GM12865 (cell line): ENCODE results near the gene GTF3A.
"Not testable (repeated sequence)": the region's sequence is repeated elsewhere in the genome, so short reads cannot be mapped to it uniquely, and the experiment has no call there.

Source experiments
- DNase-seq: peaks from one replicate; pipeline ENCODE4 v3.0.0; 2010; ENCODE audit warnings: low read depth
- H3K4me3 ChIP-seq: 2 replicates; pipeline ENCODE4 v1.5.1; 2011; ENCODE audit warnings: mild to moderate bottlenecking, low read depth, low read length, control low read depth
- CTCF ChIP-seq: IDR thresholded peaks from 2 replicates; pipeline ENCODE4 v1.5.1; 2011; ENCODE audit warnings: low read length, control low read depth, low read depth, inconsistent platforms; ENCODE audit not compliant: insufficient read depth; ENCODE audit errors: missing control alignments

Gene GTF3A

GRCh38 chr13:27396252-27396846 lies 28.1 kb upstream of the GTF3A start:
- H3K4me3 ChIP-seq, result no peak overlapping the region
- no peak for TF ChIP-seq CTCF
- no peak for DNase-seq

GRCh38 chr13:27398360-27398759 lies 26.1 kb upstream of the GTF3A start:
- no peak overlapping the region for H3K4me3 ChIP-seq
- no peak for TF ChIP-seq CTCF
- no peak for DNase-seq

- not testable (repeated sequence) for H3K4me3 ChIP-seq, DNase-seq
Measured at GRCh38 chr13:27400405-27400804, 24.0 kb upstream of the GTF3A start.

GRCh38 chr13:27401210-27401609 lies 23.2 kb upstream of the GTF3A start:
- no peak overlapping the region for H3K4me3 ChIP-seq
- no peak for TF ChIP-seq CTCF
- no peak for DNase-seq

- TF ChIP-seq CTCF, result no peak
- DNase-seq, result no peak
- H3K4me3 ChIP-seq, result no peak overlapping the region
Measured at GRCh38 chr13:27403203-27403678, 21.2 kb upstream of the GTF3A start.

- TF ChIP-seq CTCF, result no peak
- DNase-seq, result no peak
- no peak overlapping the region for H3K4me3 ChIP-seq
Measured at GRCh38 chr13:27403727-27404385, 20.6 kb upstream of the GTF3A start.

- TF ChIP-seq CTCF, result no peak
- no peak for DNase-seq
- H3K4me3 ChIP-seq, result no peak overlapping the region
Measured at GRCh38 chr13:27404680-27405079, 19.7 kb upstream of the GTF3A start.
